Fibroblast of villous mesenchyme (primary cell): Measurements from ENCODE around the gene DIMT1. TPM values are rescaled to one million over a fixed set of nuclear protein-coding genes. Genes with fewer than 3 reads are reported as not detected.
A peak's percentile ranks its signal among the peaks of the same experiment; 100 is the strongest.

ENCODE experiments used
- DNase-seq: peaks from one replicate; pipeline ENCODE4 v3.0.0-alpha.2; 2010; ENCODE audit warnings: low read depth
- H3K4me3 ChIP-seq: 2 replicates; pipeline ENCODE4 v1.5.1; 2011; ENCODE audit warnings: low read depth, mild to moderate bottlenecking, low read length
- total RNA-seq: library from RNA; depleted of rRNA; stranded (reverse); fragments of >200 nt; gene quantifications from 2 replicates; pipeline ENCODE4 v1.2.3, GENCODE V29; 2012
- TF ChIP-seq, protein P1 (sequence below): IDR thresholded peaks from 2 replicates; pipeline ENCODE4 v1.5.1; 2012; ENCODE audit warnings: low read depth, mild to moderate bottlenecking, low read length; ENCODE audit not compliant: insufficient read depth

Gene DIMT1
- total RNA-seq, 1 donor: 47.5 TPM

GRCh38 chr5:62386824-62387223 is 16.9 kb downstream of the DIMT1 start:
- no peak overlapping the region for H3K4me3 ChIP-seq
- TF ChIP-seq, protein P1, sequence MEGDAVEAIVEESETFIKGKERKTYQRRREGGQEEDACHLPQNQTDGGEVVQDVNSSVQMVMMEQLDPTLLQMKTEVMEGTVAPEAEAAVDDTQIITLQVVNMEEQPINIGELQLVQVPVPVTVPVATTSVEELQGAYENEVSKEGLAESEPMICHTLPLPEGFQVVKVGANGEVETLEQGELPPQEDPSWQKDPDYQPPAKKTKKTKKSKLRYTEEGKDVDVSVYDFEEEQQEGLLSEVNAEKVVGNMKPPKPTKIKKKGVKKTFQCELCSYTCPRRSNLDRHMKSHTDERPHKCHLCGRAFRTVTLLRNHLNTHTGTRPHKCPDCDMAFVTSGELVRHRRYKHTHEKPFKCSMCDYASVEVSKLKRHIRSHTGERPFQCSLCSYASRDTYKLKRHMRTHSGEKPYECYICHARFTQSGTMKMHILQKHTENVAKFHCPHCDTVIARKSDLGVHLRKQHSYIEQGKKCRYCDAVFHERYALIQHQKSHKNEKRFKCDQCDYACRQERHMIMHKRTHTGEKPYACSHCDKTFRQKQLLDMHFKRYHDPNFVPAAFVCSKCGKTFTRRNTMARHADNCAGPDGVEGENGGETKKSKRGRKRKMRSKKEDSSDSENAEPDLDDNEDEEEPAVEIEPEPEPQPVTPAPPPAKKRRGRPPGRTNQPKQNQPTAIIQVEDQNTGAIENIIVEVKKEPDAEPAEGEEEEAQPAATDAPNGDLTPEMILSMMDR: no peak
- DNase-seq: peak; percentile 70

DNA sequence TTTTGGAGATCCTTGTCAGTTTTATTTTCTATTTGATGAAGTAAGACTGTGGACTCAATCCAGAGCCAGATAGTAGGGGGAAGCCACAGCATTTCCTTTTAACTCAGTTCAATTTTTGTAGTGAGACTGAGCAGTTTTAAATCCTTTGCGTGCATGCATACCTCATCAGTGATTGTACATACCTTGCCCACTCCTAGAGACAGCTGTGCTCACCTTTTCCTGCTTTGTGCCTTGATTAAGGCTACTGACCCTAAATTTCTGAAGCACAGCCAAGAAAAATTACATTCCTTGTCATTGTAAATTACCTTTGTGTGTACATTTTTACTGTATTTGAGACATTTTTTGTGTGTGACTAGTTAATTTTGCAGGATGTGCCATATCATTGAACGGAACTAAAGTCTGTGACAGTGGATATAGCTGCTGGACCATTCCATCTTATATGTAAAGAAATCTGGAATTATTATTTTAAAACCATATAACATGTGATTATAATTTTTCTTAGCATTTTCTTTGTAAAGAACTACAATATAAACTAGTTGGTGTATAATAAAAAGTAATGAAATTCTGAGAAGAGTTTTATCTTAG is 17.8 kb downstream of the DIMT1 start:
- DNase-seq: peak; percentile 23
- TF ChIP-seq, protein P1: no peak
- H3K4me3 ChIP-seq: no peak overlapping the region

- H3K4me3 ChIP-seq: no peak overlapping the region
- TF ChIP-seq, protein P1: no peak
- peak; percentile 44 for DNase-seq
These were observed 18.6 kb downstream of the DIMT1 start for GRCh38 chr5:62385131-62385530.

GRCh38 chr5:62376064-62376463 is 27.6 kb downstream of the DIMT1 start:
- TF ChIP-seq, protein P1: no peak
- H3K4me3 ChIP-seq: no peak overlapping the region
- DNase-seq: peak; percentile 28

GRCh38 chr5:62375627-62376026 is 28.1 kb downstream of the DIMT1 start:
- H3K4me3 ChIP-seq: no peak overlapping the region
- no peak for DNase-seq
- TF ChIP-seq, protein P1: no peak

GRCh38 chr5:62374090-62374489 is 29.6 kb downstream of the DIMT1 start:
- TF ChIP-seq, protein P1: no peak
- no peak for DNase-seq
- no peak overlapping the region for H3K4me3 ChIP-seq

DNA sequence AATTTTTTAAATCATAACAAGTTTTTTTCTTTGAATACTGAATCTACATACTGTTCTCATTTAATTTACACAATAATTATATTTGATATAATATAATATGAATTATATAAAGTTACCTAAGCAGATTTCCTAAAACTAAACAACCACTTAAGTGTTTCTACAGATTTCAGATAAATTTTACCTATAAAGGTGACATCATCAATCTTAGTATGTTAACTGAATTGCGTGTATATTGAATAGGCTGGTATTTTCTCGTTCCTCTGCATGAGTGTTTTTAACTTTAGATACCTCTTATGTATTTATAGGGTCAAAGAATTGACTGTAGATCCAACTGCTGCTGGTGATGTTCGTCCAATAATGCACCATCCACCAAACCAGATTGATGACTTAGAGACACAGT is 30.3 kb downstream of the DIMT1 start:
- TF ChIP-seq, protein P1: no peak
- no peak for DNase-seq
- no peak overlapping the region for H3K4me3 ChIP-seq
